PFSK-1 (cell line): ENCODE data around the gene ITGAD.

Experiments
- POLR2AphosphoS5 ChIP-seq: IDR thresholded peaks from 2 replicates; pipeline ENCODE4 v1.6.1; 2012; ENCODE audit warnings: low read depth, mild to moderate bottlenecking, control low read depth, low read length, moderate library complexity
- REST ChIP-seq, 2 experiments: IDR thresholded peaks; 2 replicates each; pipeline versions ENCODE4 v1.6.1 to v1.8.0; 2011 to 2012; ENCODE audit warnings: low read depth in 2 of 2, low read length in 2 of 2, control low read depth in 1 of 2, inconsistent platforms in 1 of 2, mild to moderate bottlenecking in 1 of 2, moderate library complexity in 1 of 2; ENCODE audit not compliant: insufficient read depth in 1 of 2
- SIN3A ChIP-seq: IDR thresholded peaks from 2 replicates; pipeline ENCODE4 v1.6.1; 2012; ENCODE audit warnings: mild to moderate bottlenecking, low read length, moderate library complexity, borderline replicate concordance; ENCODE audit not compliant: insufficient read depth
- TAF1 ChIP-seq: IDR thresholded peaks from 2 replicates; pipeline ENCODE4 v1.6.1; 2012; ENCODE audit warnings: low read length, control low read depth, borderline replicate concordance; ENCODE audit not compliant: insufficient read depth

GRCh38 chr16:31428279-31428597 is 35.1 kb downstream of the ITGAD start, which contains the start of gene COX6A2:
- no peak for TF ChIP-seq REST (IDR thresholded peaks at IDR 0.05; ENCODE audit: insufficient read depth in 1 of 2, low read depth in 2 of 2, low read length in 2 of 2)
- TF ChIP-seq POLR2AphosphoS5: no peak
- no peak for TF ChIP-seq SIN3A
- TF ChIP-seq TAF1: no peak
